HEK293 (cell line): Measurements from ENCODE around the gene DIS3L2.
A peak's percentile ranks its signal among the peaks of the same experiment; 100 is the strongest.

Experiments
- CTCF ChIA-PET: fragments of 350-600 bp; formaldehyde crosslinking; extraction: SDS; loops from one replicate; lab custom pipeline; 2021; ENCODE audit warnings: antibody characterized with exemption; lab: Yijun Ruan, JAX
- POLR2A ChIA-PET: fragments of 300-600 bp; formaldehyde crosslinking; extraction: SDS; loops from one replicate; lab custom pipeline; 2020; ENCODE audit warnings: antibody characterized with exemption, inconsistent platforms; lab: Yijun Ruan, JAX
- H3K27ac ChIP-seq: fragments of 200-500 bp; sonication (Bioruptor generic); 2 replicates; pipeline ENCODE4 v1.5.1; 2014; ENCODE audit warnings: low read depth, low read length, control low read depth, inconsistent platforms; ENCODE audit errors: extremely low read depth
- H3K36me3 ChIP-seq, 2 experiments: fragments of 200-500 bp in 1 of 2; sonication (Bioruptor generic) in 1 of 2; 1 replicate in 1 of 2; 2 replicates in 1 of 2; pipeline ENCODE4 v1.5.1; 2014 to 2017; ENCODE audit warnings: inconsistent platforms in 2 of 2, low read length in 2 of 2; ENCODE audit not compliant: control insufficient read depth in 2 of 2, insufficient read depth in 1 of 2
- H3K4me1 ChIP-seq: fragments of 200-500 bp; sonication (Bioruptor generic); 2 replicates; pipeline ENCODE4 v1.5.1; 2014; ENCODE audit warnings: mild to moderate bottlenecking, low read length, inconsistent platforms; ENCODE audit not compliant: control insufficient read depth, insufficient read depth
- H3K4me3 ChIP-seq: 2 replicates; pipeline ENCODE4 v1.5.1; 2011; ENCODE audit warnings: low read depth, mild to moderate bottlenecking, control low read depth, low read length, moderate library complexity
- H3K9me3 ChIP-seq: fragments of 200-500 bp; sonication (Bioruptor generic); 2 replicates; pipeline ENCODE4 v1.5.1; 2014; ENCODE audit warnings: low read depth, low read length, inconsistent platforms; ENCODE audit not compliant: control insufficient read depth, insufficient read depth
- BCL6B ChIP-seq: fragments of 450-650 bp; formaldehyde crosslinking; IDR thresholded peaks from 2 replicates; pipeline ENCODE4 v1.5.1; 2017; ENCODE audit warnings: missing biosample characterization, missing genetic modification characterization
- FEZF1 ChIP-seq: fragments of 450-650 bp; formaldehyde crosslinking; IDR thresholded peaks from 2 replicates; pipeline ENCODE4 v1.5.1; 2016; ENCODE audit warnings: missing biosample characterization, missing genetic modification characterization
- GLIS1 ChIP-seq: fragments of 450-650 bp; formaldehyde crosslinking; IDR thresholded peaks from 2 replicates; pipeline ENCODE4 v1.5.1; 2016; ENCODE audit warnings: missing biosample characterization, missing genetic modification characterization
- GLIS2 ChIP-seq: fragments of 450-650 bp; formaldehyde crosslinking; IDR thresholded peaks from 2 replicates; pipeline ENCODE4 v1.5.1; 2016; ENCODE audit warnings: missing biosample characterization, missing genetic modification characterization
- KLF8 ChIP-seq: fragments of 450-650 bp; formaldehyde crosslinking; IDR thresholded peaks from 2 replicates; pipeline ENCODE4 v1.5.1; 2016; ENCODE audit warnings: missing biosample characterization, missing genetic modification characterization
- REPIN1 ChIP-seq: fragments of 450-650 bp; formaldehyde crosslinking; IDR thresholded peaks from 2 replicates; pipeline ENCODE4 v1.5.1; 2017; ENCODE audit warnings: missing biosample characterization, missing genetic modification characterization, low read depth
- YY1 ChIP-seq: fragments of 450-650 bp; formaldehyde crosslinking; IDR thresholded peaks from 2 replicates; pipeline ENCODE4 v1.5.1; 2018; ENCODE audit warnings: missing biosample characterization, missing genetic modification characterization
- ZIC2 ChIP-seq: fragments of 450-650 bp; formaldehyde crosslinking; IDR thresholded peaks from 2 replicates; pipeline ENCODE4 v1.5.1; 2016; ENCODE audit warnings: missing biosample characterization, missing genetic modification characterization
- ZNF146 ChIP-seq: fragments of 450-650 bp; formaldehyde crosslinking; IDR thresholded peaks from 2 replicates; pipeline ENCODE4 v1.5.1; 2016; ENCODE audit warnings: missing biosample characterization, missing genetic modification characterization
- ZNF292 ChIP-seq: fragments of 450-650 bp; formaldehyde crosslinking; IDR thresholded peaks from 2 replicates; pipeline ENCODE4 v1.5.1; 2016; ENCODE audit warnings: low read depth, missing biosample characterization, missing genetic modification characterization, borderline replicate concordance
- ZNF433 ChIP-seq: fragments of 450-650 bp; formaldehyde crosslinking; IDR thresholded peaks from 2 replicates; pipeline ENCODE4 v1.5.1; 2016; ENCODE audit warnings: missing biosample characterization, missing genetic modification characterization, low read depth
- ZNF580 ChIP-seq: fragments of 450-650 bp; formaldehyde crosslinking; IDR thresholded peaks from 2 replicates; pipeline ENCODE4 v1.5.1; 2016; ENCODE audit warnings: missing biosample characterization, missing genetic modification characterization
- ZNF610 ChIP-seq: fragments of 450-650 bp; formaldehyde crosslinking; IDR thresholded peaks from 2 replicates; pipeline ENCODE4 v1.5.1; 2016; ENCODE audit warnings: missing biosample characterization, missing genetic modification characterization, borderline replicate concordance
- ZNF704 ChIP-seq: fragments of 450-650 bp; formaldehyde crosslinking; IDR thresholded peaks from 2 replicates; pipeline ENCODE4 v1.5.1; 2016; ENCODE audit warnings: missing biosample characterization, missing genetic modification characterization
- TF ChIP-seq, protein P1 (sequence below): fragments of 450-650 bp; formaldehyde crosslinking; conservative IDR thresholded peaks from 2 replicates; pipeline ENCODE4 v1.5.1; 2016; ENCODE audit warnings: low read depth, missing biosample characterization, missing genetic modification characterization

Gene DIS3L2

DNA sequence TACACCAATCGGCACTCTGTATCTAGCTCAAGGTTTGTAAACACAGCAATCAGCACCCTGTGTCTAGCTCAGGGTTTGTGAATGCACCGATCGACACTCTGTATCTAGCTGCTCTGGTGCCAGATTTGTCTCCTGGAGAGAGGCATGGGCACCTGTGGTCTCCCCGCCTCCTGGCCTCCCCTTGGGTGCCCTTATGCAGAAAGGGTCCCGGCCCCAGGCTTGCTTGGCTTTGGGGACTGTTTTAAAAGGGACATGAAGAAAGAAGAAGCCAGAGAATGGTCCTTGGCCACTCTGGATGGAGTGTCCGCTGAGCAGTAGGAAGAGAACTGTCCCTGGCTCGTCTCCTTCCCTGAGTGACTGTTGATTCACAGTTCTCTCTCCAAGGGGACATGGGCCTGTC, 405.5 kb downstream of the DIS3L2 start (continued):
- TF ChIP-seq, protein P1, sequence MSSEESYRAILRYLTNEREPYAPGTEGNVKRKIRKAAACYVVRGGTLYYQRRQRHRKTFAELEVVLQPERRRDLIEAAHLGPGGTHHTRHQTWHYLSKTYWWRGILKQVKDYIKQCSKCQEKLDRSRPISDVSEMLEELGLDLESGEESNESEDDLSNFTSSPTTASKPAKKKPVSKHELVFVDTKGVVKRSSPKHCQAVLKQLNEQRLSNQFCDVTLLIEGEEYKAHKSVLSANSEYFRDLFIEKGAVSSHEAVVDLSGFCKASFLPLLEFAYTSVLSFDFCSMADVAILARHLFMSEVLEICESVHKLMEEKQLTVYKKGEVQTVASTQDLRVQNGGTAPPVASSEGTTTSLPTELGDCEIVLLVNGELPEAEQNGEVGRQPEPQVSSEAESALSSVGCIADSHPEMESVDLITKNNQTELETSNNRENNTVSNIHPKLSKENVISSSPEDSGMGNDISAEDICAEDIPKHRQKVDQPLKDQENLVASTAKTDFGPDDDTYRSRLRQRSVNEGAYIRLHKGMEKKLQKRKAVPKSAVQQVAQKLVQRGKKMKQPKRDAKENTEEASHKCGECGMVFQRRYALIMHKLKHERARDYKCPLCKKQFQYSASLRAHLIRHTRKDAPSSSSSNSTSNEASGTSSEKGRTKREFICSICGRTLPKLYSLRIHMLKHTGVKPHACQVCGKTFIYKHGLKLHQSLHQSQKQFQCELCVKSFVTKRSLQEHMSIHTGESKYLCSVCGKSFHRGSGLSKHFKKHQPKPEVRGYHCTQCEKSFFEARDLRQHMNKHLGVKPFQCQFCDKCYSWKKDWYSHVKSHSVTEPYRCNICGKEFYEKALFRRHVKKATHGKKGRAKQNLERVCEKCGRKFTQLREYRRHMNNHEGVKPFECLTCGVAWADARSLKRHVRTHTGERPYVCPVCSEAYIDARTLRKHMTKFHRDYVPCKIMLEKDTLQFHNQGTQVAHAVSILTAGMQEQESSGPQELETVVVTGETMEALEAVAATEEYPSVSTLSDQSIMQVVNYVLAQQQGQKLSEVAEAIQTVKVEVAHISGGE (tag by site-specific recombination), result no peak
- no peak for TF ChIP-seq ZNF433 (tag by site-specific recombination)

DNA sequence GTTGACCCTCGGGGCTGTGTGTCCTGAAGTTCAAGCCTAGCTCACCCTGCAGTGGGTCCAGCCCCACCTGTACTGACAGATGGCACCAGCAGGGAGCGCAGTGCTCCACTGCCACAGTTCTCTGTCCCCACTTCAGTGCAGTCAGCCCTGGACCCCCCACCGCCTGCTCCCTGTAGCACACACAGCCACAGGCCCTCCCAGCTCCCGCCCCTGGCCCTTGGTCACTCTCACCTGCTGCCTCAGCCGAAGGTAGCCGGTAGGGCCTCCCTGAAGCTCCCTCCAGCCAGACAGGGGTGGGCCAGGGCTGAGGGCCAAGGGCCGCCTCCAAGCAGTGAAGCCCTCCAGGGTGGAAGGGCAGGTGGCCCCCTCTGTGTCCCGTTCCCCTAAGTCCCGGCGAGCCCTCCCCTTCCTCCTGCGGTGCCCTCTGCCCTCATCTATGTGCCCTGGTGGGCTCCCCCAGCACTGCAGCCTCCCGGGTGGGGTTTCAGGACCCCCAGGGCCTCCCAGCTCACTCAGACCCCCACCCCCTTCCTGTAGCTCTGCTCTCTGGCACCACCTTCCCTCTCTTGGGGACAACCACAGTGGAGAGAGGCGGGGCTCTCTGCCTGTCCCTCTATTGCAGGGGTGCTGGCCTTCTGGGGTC, 406.2 kb downstream of the DIS3L2 start:
- no peaks in the 10 kb centered on the region for H3K4me1 ChIP-seq
- no peak for TF ChIP-seq KLF8 (tag by site-specific recombination)
- TF ChIP-seq YY1 (tag by site-specific recombination), result no peak
- TF ChIP-seq ZNF292 (tag by site-specific recombination), result no peak
- no peak for TF ChIP-seq ZNF580 (tag by site-specific recombination)
- no peak for TF ChIP-seq FEZF1 (tag by site-specific recombination)
- TF ChIP-seq GLIS2 (tag by site-specific recombination), result peak; percentile 36; the same call in 1 of the 2 replicates
- TF ChIP-seq BCL6B (tag by site-specific recombination), result no peak
- TF ChIP-seq ZNF610 (tag by site-specific recombination), result no peak
- TF ChIP-seq ZIC2 (tag by site-specific recombination), result peak; percentile 53
- TF ChIP-seq REPIN1, result no peak
- no peak for TF ChIP-seq ZNF146 (tag by site-specific recombination)
- TF ChIP-seq GLIS1 (tag by site-specific recombination), result peak; percentile 50
- no peaks in the 10 kb centered on the region for H3K36me3 ChIP-seq
- no peak overlapping the region for H3K4me3 ChIP-seq
- H3K9me3 ChIP-seq, result no peaks in the 10 kb centered on the region
- H3K27ac ChIP-seq, result no peak overlapping the region
- POLR2A ChIA-PET, result no interaction called here
- CTCF ChIA-PET, result interaction anchor here (0.5 to 5.2 kb wide), 12 partner anchors 11 to 877 kb away, joined by 3 to 49 read pairs (median 3); partner anchors contain the start of gene ALPP

DNA sequence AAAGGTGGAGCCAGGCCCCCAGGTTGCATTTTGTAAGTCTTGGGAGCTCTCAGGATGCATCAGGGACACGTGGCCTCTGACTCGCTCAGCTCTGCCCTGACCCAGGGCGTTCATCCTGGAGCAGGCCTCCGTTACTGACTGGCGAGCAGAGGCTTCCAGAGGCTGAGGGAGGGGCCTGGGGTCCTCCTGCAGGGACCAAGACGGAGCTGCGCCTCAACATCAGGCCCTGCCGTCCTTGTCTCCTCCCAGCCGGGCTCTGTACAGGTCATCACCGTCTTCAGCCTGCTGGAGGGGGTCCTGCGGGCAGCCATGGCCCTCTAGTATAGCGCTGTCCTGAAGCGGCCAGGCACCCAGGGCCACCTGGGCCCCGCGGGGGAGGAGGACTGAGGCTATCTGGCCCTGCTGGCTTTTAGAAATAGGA, 406.8 kb downstream of the DIS3L2 start:
- TF ChIP-seq ZNF610 (tag by site-specific recombination), result no peak
- TF ChIP-seq, protein P1 (tag by site-specific recombination), result no peak
- TF ChIP-seq ZNF704, result no peak
- ChIA-PET CTCF (interaction anchor here (0.5 to 5.2 kb wide), 4 partner anchors 48 to 489 kb away, joined by 3 to 49 read pairs (median 5); no protein-coding TSS in a partner anchor), POLR2A (no interaction called here)
- no peak overlapping the region for H3K27ac ChIP-seq
- no peak overlapping the region for H3K4me3 ChIP-seq
- no peaks in the 10 kb centered on the region for H3K9me3 ChIP-seq
- no peaks in the 10 kb centered on the region for H3K36me3 ChIP-seq
- no peaks in the 10 kb centered on the region for H3K4me1 ChIP-seq
